Heart left ventricle (tissue), 16 donors: ENCODE measurements around the gene LIPF. TPM values are rescaled to one million over a fixed set of nuclear protein-coding genes. Genes with fewer than 3 reads are reported as not detected.

Experiments used
- ATAC-seq, 4 donors: fragments of 200-7000 bp; cut with Tn5 transposase; one replicate each; pipeline ENCODE4 v1.9.1; 2020 to 2022; ENCODE audit warnings: moderate library complexity in 4 of 4, mild to moderate bottlenecking in 3 of 4, moderate number of reproducible peaks in 1 of 4
- DNase-seq, 5 donors: peaks; one replicate each; pipeline ENCODE4 v3.0.0-alpha.2; 2020
- H3K27ac ChIP-seq, 12 donors: fragments of 200-600 bp; sonication (generic) in 4 of 12; one replicate each; pipeline versions ENCODE4 v1.5.0 to v1.8.0; 2016 to 2022; ENCODE audit warnings: mild to moderate bottlenecking in 2 of 12
- H3K27me3 ChIP-seq, 9 donors: fragments of 200-600 bp; sonication (generic) in 2 of 9; one replicate each; pipeline versions ENCODE4 v1.5.1 to v1.8.0; 2016 to 2022; ENCODE audit warnings: mild to moderate bottlenecking in 3 of 9
- H3K36me3 ChIP-seq, 9 donors: fragments of 200-600 bp; sonication (generic) in 2 of 9; one replicate each; pipeline versions ENCODE4 v1.5.0 to v1.8.0; 2018 to 2022; ENCODE audit warnings: mild to moderate bottlenecking in 2 of 9
- H3K4me1 ChIP-seq, 12 donors: fragments of 200-600 bp; sonication (generic) in 4 of 12; one replicate each; pipeline versions ENCODE4 v1.5.0 to v1.8.0; 2016 to 2022; ENCODE audit warnings: mild to moderate bottlenecking in 3 of 12
- H3K4me3 ChIP-seq, 12 donors: fragments of 200-600 bp; sonication (generic) in 4 of 12; one replicate each; pipeline versions ENCODE4 v1.5.0 to v1.8.0; 2017 to 2022; ENCODE audit warnings: mild to moderate bottlenecking in 9 of 12, moderate library complexity in 4 of 12
- H3K9me3 ChIP-seq, 12 donors: fragments of 200-600 bp; sonication (generic) in 4 of 12; one replicate each; pipeline versions ENCODE4 v1.5.0 to v1.8.0; 2016 to 2022; ENCODE audit warnings: mild to moderate bottlenecking in 1 of 12
- CTCF ChIP-seq, 12 donors: fragments of 200-600 bp; sonication (generic) in 4 of 12; IDR thresholded peaks; one replicate each; pipeline versions ENCODE4 v1.5.0 to v1.8.0; 2018 to 2022; ENCODE audit warnings: antibody characterized with exemption in 12 of 12, mild to moderate bottlenecking in 5 of 12
- POLR2A ChIP-seq, 2 donors: fragments of 450-650 bp; IDR thresholded peaks; one replicate each; pipeline ENCODE4 v1.6.1; 2017; ENCODE audit warnings: antibody characterized with exemption in 2 of 2, mild to moderate bottlenecking in 2 of 2, moderate library complexity in 2 of 2
- WGBS, 4 donors: extraction: QIAGEN DNeasy Blood & Tissue Kit in 2 of 4; methylation state at CpG; one replicate each; pipeline versions ENCODE4 v1.1.5 to v1.1.7; 2013 to 2018; 5-methylcytosine and 5-hydroxymethylcytosine counted together
- intact Hi-C, 10 donors: fragments of 100-400 bp; cut with DNase I; formaldehyde crosslinking; loops; one replicate each; pipeline versions ENCODE4 v1.11.1 to v1.14.2; 2022
- polyA plus RNA-seq, 2 donors: library from polyadenylated mRNA; stranded (reverse); fragments of 200-250 nt; gene quantifications; one replicate each; pipeline ENCODE4 v1.2.3, GENCODE V29; 2013
- total RNA-seq, 9 donors: library from RNA; depleted of rRNA in 2 of 9; stranded (reverse); fragments of >200 nt in 2 of 9; fragmentation: NEBNext Ultra II Directional in 3 of 9; extraction: Animal tissue kit (Norgen Biotek cat#: 25700) in 3 of 9; gene quantifications; one replicate each; pipeline versions ENCODE4 v1.1.0 to v1.2.4, GENCODE V29; 2016 to 2023
- donor health status: ischemic (EF 13 %, LVEDD 7.1; RV severe dilation, severe dysfunction).
- donor health status: healthy with polysubstance abuse.
- donor health status: DM: no; HTN: yes; CAD: no.
- donor health status: DM: no; HTN: no; CAD: no.
- donor health status: ischemic (EF 25% LVEDD 6.9; RV normal size, moderate dysfunction).
- donor health status: ischemic (EF 25% LVEDD 5.7; RV mildly dilated, moderate dysfunction).
- donor health status: healthy.
- donor health status: DM: yes; HTN: yes; CAD: no.
- donor health status: ischemic (EF 35%, LVEDD 5.7; RV mildly dilated, moderate dysfunction).
- donor health status: nonischemic (EF 11% LVEDD 7.7; RV severe dilation, severe dysfunction).
- donor health status: DM: yes; HTN: yes; CAD: no.
- donor health status: PGD.
- donor health status: ischemic (EF 29% LVEDD 5.4; RV normal size, mild dysfunction).
- donor health status: nonischemic (EF 23%, LVEDD 6.1; RV moderate dilation, normal function).

LIPF gene
- total and polyA plus RNA-seq, 11 donors = 1.0 TPM; not detected in 10

- Histone ChIP-seq H3K36me3 (no peaks in the 10 kb centered on the region), H3K27me3 (no peaks in the 10 kb centered on the region), H3K4me3 (no peak overlapping the region), H3K9me3 (peaks cover 0 to 8% (median 0%) of the 10 kb centered on the region in 12 donors), H3K4me1 (no peaks in the 10 kb centered on the region), H3K27ac (no peak overlapping the region)
- intact Hi-C loops = no loop called here
- TF ChIP-seq CTCF (IDR thresholded peaks at IDR 0.05) = no peak
- WGBS, 4 donors = 74 to 89% (median 81%) methylated on average over 1 of the region's 1 CpG
- ATAC-seq = no peak
- no peak for DNase-seq
These were observed 43.8 kb upstream of the LIPF start for GRCh38 chr10:88620441-88620840.

GRCh38 chr10:88623835-88624234, 40.4 kb upstream of the LIPF start:
- WGBS, 4 donors = 65 to 70% (median 67%) methylated on average over 2 of the region's 2 CpGs
- no peak for TF ChIP-seq POLR2A (IDR thresholded peaks at IDR 0.05)
- TF ChIP-seq CTCF (IDR thresholded peaks at IDR 0.05) = no peak
- intact Hi-C loops = no loop called here
- ATAC-seq (no peak), DNase-seq (no peak)
- Histone ChIP-seq H3K4me1 (no peaks in the 10 kb centered on the region), H3K4me3 (no peak overlapping the region), H3K27ac (no peak overlapping the region), H3K9me3 (peaks cover 0 to 14% (median 0%) of the 10 kb centered on the region in 12 donors), H3K27me3 (no peaks in the 10 kb centered on the region), H3K36me3 (no peaks in the 10 kb centered on the region)

- Histone ChIP-seq H3K27me3 (no peaks in the 10 kb centered on the region), H3K4me1 (no peaks in the 10 kb centered on the region), H3K27ac (no peak overlapping the region), H3K4me3 (no peak overlapping the region), H3K36me3 (no peaks in the 10 kb centered on the region), H3K9me3 (peaks cover 0 to 18% (median 1%) of the 10 kb centered on the region in 12 donors)
- TF ChIP-seq CTCF (IDR thresholded peaks at IDR 0.05) (no peak), POLR2A (IDR thresholded peaks at IDR 0.05) (no peak)
- ATAC-seq (no peak), DNase-seq (no peak)
- intact Hi-C loops = no loop called here
These were observed 39.4 kb upstream of the LIPF start for GRCh38 chr10:88624840-88625239.

GRCh38 chr10:88640186-88640585, 24.1 kb upstream of the LIPF start:
- Histone ChIP-seq H3K36me3 (no peaks in the 10 kb centered on the region), H3K27me3 (peaks cover 0 to 3% (median 0%) of the 10 kb centered on the region in 9 donors), H3K4me3 (no peak overlapping the region), H3K27ac (no peak overlapping the region), H3K9me3 (peaks cover 0 to 17% (median 8%) of the 10 kb centered on the region in 12 donors), H3K4me1 (peaks cover 0 to 4% (median 0%) of the 10 kb centered on the region in 12 donors)
- no peak for ATAC-seq
- DNase-seq = no peak
- TF ChIP-seq POLR2A (IDR thresholded peaks at IDR 0.05) (no peak), CTCF (IDR thresholded peaks at IDR 0.05) (no peak)
- intact Hi-C loops = no loop called here
- 37 to 55% (median 39%) methylated on average over 2 of the region's 2 CpGs for WGBS, 4 donors
